ENCODE measurements around the gene SPINK1.
"Not testable (repeated sequence)": the region's sequence is repeated elsewhere in the genome, so short reads cannot be mapped to it uniquely, and the experiment has no call there.

Gene SPINK1

GRCh38 chr5:147803926-147804325 lies 27.5 kb downstream of the SPINK1 start:
- DNase-seq = no peak

DNA sequence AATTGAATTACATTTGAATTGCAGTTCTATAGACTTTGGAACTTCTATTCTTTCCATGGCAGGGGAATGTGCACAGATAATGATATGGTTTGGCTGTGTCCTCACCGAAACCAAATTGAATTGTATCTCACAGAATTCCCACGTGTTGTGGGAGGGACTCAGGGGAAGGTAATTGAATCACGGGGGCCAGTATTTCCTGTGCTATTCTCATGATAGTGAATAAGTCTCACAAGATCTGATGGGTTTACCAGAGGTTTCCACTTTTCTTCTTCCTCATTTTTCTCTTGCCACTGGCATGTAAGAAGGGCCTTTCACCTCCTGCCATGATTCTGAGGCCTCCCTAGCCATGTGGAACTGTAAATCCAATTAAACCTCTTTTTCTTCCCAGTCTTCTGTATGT lies 28.3 kb downstream of the SPINK1 start:
- not testable (repeated sequence) for DNase-seq

DNA sequence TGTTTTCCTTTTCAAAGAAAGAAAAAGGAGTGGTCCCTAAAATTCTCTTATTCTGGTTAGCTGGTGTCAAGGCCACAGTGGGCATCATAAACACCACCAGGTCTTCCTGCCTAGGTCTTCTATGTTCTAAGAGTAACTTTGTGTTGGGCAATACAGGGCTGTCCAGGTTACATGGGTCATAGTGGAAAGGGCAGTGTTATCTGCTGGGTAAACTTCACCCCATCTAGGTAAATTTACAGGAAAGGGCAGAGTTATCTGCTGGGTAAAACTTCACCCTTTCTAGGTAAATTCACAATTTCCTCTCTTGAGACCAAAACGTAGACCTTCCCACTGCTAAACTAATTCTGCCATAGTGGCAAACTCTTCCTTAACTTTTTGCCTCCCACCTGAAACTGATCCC lies 30.0 kb downstream of the SPINK1 start:
- no peak for DNase-seq

GRCh38 chr5:147800491-147800890 lies 31.0 kb downstream of the SPINK1 start:
- no peak for DNase-seq

GRCh38 chr5:147796556-147797308 lies 34.7 kb downstream of the SPINK1 start:
- no peak for DNase-seq

DNA sequence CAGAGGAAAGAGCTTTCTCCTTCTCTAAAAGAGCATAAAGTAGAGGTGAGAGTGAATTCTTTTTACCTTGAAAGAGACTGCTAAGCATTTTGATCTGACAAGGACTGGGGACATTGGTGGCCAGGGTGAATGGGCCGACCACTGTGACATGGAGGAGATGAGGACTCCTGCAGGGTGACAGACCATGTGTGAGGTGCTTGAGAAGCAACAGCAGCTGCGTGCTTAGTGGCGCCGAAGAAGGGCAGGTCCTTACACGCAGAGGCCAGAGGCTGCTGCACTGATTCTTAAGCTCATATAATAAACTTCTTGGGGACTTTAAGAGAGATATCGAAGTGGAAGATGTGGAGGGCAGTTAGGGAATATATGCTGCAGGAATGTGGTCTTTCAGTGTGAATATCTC lies 40.3 kb downstream of the SPINK1 start:
- DNase-seq = no peak

GRCh38 chr5:147789820-147790219 lies 41.7 kb downstream of the SPINK1 start:
- no peak for DNase-seq

DNA sequence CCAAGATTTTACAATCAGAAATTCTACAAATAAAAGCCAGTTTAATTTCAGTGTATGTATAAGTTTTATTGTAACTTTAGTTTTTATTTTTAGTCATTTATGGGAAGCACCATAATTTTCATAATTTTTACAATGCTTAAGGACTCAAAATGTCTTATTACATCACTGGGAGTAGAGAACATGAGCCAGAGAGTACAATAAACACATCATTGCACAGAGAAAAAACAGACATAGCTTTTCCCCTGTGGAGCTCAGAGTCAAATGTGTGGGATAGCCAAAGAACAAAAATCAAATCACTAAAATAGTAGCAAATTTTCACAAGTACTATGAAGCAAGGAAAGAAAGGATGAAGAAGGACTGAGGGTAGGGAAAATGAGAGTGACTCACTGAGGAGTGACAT lies 43.4 kb downstream of the SPINK1 start:
- DNase-seq = no peak

DNA sequence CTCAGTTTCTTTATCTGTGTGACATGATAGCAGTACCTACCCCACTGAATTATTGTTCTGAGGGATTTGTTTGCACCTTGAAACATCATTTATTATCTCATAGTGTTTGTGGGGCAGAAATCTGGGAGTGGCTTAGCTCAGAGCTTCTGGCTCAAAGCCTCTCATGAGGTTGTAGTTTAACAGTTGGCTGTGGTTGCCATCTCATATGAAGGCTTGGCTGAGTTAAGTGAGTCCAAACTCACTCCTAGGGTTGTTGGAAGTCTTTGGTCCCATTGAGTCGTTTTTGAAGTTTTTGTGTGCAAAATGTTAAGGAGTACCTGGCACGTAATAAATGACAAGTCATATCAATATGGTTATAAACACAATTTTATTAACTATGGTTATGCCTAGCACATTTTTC lies 45.3 kb downstream of the SPINK1 start:
- DNase-seq = no peak

DNA sequence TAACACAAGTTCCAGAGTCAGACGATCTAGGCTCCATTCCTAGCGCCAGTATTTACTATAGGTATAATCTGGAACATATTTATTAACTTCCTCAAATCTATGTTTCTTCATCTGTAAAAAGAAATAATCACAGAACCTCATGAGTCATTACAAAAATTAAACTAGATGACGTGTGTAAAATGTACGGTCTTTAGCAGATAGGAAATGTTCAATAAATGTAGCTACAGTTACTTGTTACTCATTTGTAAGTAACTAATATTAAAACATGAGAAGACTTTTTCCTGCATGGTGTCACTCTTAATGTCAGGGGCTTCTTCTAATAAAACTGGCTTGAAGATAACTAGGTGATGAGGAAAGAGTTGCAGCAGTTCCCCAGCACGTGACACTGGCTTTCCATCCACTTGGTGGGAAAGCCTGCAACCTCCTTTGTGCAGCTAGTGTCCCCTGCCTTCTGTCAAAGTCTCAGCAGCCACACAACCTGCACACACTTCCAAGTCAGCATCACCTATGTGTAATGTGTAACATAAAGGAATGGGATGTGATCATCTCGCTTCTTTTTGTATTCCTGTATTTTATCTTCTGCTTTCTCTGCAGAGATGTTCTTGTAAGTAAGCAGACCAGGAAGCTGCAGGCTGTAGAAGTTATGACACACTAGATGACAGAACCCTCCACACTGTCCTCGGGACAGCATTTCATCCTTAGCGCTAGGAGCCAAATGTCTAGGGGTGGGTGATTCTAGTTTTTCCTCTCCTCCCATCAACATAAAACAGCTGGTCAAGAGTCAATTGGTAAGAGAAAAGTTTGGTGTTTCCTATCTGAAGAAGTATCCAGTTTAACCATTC lies 47.1 kb downstream of the SPINK1 start:
- no peak for DNase-seq

GRCh38 chr5:147782110-147783028 lies 49.1 kb downstream of the SPINK1 start, which contains the start of gene JAKMIP2:
Gene JAKMIP2, minus strand, starts transcription at chr5:147782728. Its CDS starts 110,922 bp downstream, at chr5:147671806.
- DNase-seq = peak; percentile 93

- DNase-seq = peak; percentile 36
Observed at GRCh38 chr5:147780924-147781573, 50.4 kb downstream of the SPINK1 start.

DNA sequence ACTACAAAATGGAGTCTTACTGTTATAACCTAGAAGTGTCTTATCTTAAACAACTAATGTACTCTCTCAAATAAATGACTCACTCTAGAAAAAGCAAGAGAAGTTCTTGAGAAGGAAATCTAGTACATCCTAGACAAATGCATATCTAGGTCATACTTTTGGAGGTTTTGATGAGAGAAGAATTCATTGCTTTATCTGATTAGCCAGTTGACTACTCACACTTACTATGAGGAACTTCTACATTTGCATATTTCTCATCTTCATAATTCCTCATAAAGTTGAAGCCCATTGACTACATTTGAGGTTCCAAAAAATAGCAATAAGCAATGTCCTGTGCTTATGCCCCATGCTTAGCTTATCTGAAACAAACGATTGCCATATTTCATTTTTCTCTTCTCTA lies 51.8 kb downstream of the SPINK1 start:
- no peak for DNase-seq

DNA sequence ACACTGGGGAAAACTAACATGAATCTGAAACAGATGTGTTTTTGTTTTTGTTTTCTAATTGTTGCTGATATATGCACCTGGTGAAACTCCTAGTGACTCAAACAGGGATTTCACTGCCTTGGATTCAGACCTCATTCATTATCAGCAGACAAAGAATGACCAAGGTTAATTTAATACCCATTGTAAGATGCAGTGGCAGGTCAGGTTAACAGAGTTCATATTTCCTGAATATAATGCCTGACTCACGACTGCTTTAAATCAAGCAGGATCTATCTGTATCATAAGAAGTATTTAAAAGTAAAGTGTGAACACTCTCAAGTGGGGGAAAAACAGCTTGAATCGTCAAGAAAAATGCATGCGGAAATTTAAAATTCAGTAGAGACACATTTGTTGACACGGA lies 54.5 kb downstream of the SPINK1 start:
- DNase-seq = no peak

All from retina (tissue), 1 donor.